ENCODE data around the gene MYO1H. TPM values are rescaled to one million over a fixed set of nuclear protein-coding genes. Genes with fewer than 3 reads are reported as not detected.

MYO1H gene
- total and polyA plus RNA-seq, 10 donors, result 0.05 TPM; not detected in 9

DNA sequence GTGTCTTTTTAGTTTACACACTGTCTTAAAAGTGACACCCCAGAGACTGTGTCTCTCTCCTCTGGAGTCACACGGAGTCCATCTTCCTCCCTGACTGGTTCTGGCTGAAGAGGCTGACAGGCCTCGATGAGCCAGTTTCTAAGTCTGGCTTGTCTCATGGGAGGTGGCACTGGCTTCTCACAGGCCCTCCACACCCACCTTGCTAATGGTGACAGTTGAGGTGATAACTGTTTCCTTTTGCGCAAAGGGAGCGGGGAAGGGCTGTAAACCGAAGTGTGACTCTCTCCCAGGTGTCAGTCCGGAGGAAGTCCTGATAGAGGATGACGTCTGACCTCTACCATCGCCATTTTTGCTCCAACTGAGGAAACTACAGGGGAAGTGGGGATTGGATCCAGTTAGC, 99.2 kb downstream of the MYO1H start:
- intact Hi-C loops (cut with DNase I; ENCODE audit: low total_unique reads), result no loop called here
- 77 to 89% (median 80%) methylated on average over 8 of the region's 8 CpGs for WGBS, 5 donors
- Histone ChIP-seq H3K27ac (no peak overlapping the region), H3K27me3 (replicated peaks in 1 of 7) (no peaks in the 10 kb centered on the region), H3K9me3 (no peaks in the 10 kb centered on the region), H3K36me3 (peaks cover 0 to 95% (median 49%) of the 10 kb centered on the region in 6 donors), H3K4me3 (no peak overlapping the region), H3K4me1 (peaks cover 0 to 32% (median 9%) of the 10 kb centered on the region in 6 donors)
- TF ChIP-seq POLR2AphosphoS5 (IDR thresholded peaks at IDR 0.05) (no peak), POLR2A (IDR thresholded peaks at IDR 0.05) (no peak), CTCF (IDR thresholded peaks at IDR 0.05 in 8 of 11, conservative IDR thresholded peaks at IDR 0.05 in 3 of 11) (no peak)
- no peak for DNase-seq

- intact Hi-C loops (cut with DNase I; ENCODE audit: low total_unique reads), result no loop called here
- H3K36me3 ChIP-seq, result peaks cover 0 to 95% (median 55%) of the 10 kb centered on the region in 6 donors
- no peak for DNase-seq
Observed at GRCh38 chr12:109447482-109447881, 99.8 kb downstream of the MYO1H start.

GRCh38 chr12:109448272-109448671, 100.6 kb downstream of the MYO1H start:
- Histone ChIP-seq H3K27ac (peak overlapping the region in 1 of 8 donors; percentile 10), H3K4me1 (peaks cover 0 to 38% (median 11%) of the 10 kb centered on the region in 6 donors), H3K9me3 (no peaks in the 10 kb centered on the region), H3K36me3 (peaks cover 0 to 100% (median 63%) of the 10 kb centered on the region in 6 donors), H3K27me3 (replicated peaks in 1 of 7) (no peaks in the 10 kb centered on the region), H3K4me3 (no peak overlapping the region)
- WGBS, 5 donors, result 76 to 94% (median 82%) methylated on average over 5 of the region's 5 CpGs
- intact Hi-C loops (cut with DNase I; ENCODE audit: low total_unique reads), result no loop called here
- no peak for TF ChIP-seq POLR2AphosphoS5 (IDR thresholded peaks at IDR 0.05)
- no peak for TF ChIP-seq CTCF (IDR thresholded peaks at IDR 0.05 in 8 of 11, conservative IDR thresholded peaks at IDR 0.05 in 3 of 11)
- TF ChIP-seq POLR2A (IDR thresholded peaks at IDR 0.05), result no peak
- DNase-seq, result no peak

More at GRCh38 chr12:109447482-109447881, 99.8 kb downstream of the MYO1H start:
- 74 to 88% (median 82%) methylated on average over 8 to 9 of the region's 9 CpGs for WGBS, 5 donors
- no peaks in the 10 kb centered on the region for H3K9me3 ChIP-seq
- H3K27me3 ChIP-seq (replicated peaks in 1 of 7), result no peaks in the 10 kb centered on the region
- H3K4me1 ChIP-seq, result peaks cover 0 to 38% (median 11%) of the 10 kb centered on the region in 6 donors
- H3K27ac ChIP-seq, result no peak overlapping the region
- TF ChIP-seq CTCF (IDR thresholded peaks at IDR 0.05 in 8 of 11, conservative IDR thresholded peaks at IDR 0.05 in 3 of 11) (no peak), POLR2A (IDR thresholded peaks at IDR 0.05) (no peak), POLR2AphosphoS5 (IDR thresholded peaks at IDR 0.05) (no peak)
- H3K4me3 ChIP-seq, result no peak overlapping the region

DNA sequence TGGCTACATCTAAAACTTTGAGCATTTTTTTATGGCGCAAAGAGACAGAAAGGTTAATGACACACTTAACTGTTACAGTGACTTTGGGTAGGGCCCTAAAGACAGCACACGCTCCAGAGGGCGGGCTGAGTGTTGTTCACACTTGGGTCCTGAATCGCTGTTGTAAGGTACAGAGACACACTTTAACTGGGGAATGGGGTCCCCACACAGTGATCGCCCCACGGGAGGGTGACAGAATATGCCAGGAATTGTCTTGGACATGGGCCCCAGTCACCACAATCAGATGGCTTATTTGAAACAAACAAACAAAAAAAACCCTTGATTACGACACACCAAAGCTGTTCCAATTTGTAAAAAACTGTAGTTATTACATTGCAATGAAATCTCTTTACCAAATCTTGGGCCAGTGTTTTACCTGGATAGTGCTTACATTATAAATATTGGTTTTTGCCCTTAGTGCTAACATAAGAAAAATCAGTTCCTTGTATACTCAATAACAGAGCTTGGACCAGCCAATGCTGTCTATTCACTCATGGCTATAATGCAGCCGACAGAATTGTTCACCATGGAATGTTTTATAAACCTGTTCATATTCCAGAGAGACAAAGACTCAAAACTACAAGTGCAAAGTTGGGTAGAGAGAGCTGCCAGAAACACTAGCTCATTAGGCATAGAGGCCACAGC, 101.1 kb downstream of the MYO1H start:
- no peak overlapping the region for H3K27ac ChIP-seq
- WGBS, 5 donors, result 91 to 97% (median 92%) methylated on average over 8 of the region's 8 CpGs
- H3K27me3 ChIP-seq (replicated peaks in 1 of 7), result no peaks in the 10 kb centered on the region
- H3K4me3 ChIP-seq, result no peak overlapping the region
- TF ChIP-seq POLR2AphosphoS5 (IDR thresholded peaks at IDR 0.05) (no peak), POLR2A (IDR thresholded peaks at IDR 0.05) (no peak), CTCF (IDR thresholded peaks at IDR 0.05 in 8 of 11, conservative IDR thresholded peaks at IDR 0.05 in 3 of 11) (no peak)
- intact Hi-C loops (cut with DNase I; ENCODE audit: low total_unique reads), result no loop called here
- DNase-seq, result no peak
- H3K9me3 ChIP-seq, result no peaks in the 10 kb centered on the region
- H3K36me3 ChIP-seq, result peaks cover 0 to 100% (median 68%) of the 10 kb centered on the region in 6 donors
- peaks cover 0 to 38% (median 11%) of the 10 kb centered on the region in 6 donors for H3K4me1 ChIP-seq

All from spleen (tissue), 11 donors.